ENCODE measurements around the gene NAIF1. TPM values are rescaled to one million over a fixed set of nuclear protein-coding genes. Genes with fewer than 3 reads are reported as not detected.

The NAIF1 gene
- total RNA-seq, 6 experiments from 2014 or later = 8.7 to 11.5 (median 9.8) TPM

DNA sequence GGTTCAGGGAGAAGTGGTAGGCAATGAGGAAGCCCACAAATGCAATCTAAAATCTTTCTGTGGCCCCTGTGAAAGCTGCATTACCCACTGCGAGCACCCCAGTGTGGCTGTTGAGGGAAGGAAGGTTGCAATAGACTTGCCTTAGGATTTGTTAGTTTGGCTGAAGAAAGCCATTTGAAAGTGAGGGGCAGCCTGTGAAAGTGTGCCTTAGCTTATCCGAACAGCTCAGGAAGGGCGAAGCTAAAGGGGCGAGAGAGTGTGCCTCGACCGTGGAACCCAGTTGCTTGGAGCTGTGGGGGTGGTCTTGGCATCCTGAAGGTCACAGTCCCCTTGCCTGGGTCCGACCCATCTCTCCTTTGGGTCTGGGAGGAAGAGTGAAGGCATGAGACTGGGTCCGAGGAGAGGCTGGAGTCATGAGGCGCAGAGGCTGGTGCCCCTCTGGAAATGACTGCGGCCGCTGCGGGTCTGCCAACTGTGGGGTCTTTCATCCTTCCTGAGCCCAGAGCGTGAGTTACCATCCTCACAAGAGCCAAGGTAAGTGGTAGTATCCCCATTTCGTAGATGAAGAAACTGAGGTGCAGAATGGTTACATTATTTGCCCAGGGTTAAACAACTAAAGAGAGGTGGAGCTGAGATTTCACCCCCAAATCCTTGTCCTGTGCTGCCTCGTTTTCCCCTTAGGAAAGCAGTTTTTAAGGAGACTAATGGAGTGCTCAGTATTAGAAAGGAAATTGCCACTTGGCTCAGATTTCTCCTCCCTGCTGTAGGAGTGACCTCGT, 25.3 kb upstream of the NAIF1 start:
- H3K36me3 Mint-ChIP-seq (ENCODE audit: low read depth) = no peaks in the 10 kb centered on the region; the same call in 1 of the 2 replicates
- TF ChIP-seq, protein P1, sequence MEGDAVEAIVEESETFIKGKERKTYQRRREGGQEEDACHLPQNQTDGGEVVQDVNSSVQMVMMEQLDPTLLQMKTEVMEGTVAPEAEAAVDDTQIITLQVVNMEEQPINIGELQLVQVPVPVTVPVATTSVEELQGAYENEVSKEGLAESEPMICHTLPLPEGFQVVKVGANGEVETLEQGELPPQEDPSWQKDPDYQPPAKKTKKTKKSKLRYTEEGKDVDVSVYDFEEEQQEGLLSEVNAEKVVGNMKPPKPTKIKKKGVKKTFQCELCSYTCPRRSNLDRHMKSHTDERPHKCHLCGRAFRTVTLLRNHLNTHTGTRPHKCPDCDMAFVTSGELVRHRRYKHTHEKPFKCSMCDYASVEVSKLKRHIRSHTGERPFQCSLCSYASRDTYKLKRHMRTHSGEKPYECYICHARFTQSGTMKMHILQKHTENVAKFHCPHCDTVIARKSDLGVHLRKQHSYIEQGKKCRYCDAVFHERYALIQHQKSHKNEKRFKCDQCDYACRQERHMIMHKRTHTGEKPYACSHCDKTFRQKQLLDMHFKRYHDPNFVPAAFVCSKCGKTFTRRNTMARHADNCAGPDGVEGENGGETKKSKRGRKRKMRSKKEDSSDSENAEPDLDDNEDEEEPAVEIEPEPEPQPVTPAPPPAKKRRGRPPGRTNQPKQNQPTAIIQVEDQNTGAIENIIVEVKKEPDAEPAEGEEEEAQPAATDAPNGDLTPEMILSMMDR (IDR thresholded peaks at IDR 0.05) = no peak

DNA sequence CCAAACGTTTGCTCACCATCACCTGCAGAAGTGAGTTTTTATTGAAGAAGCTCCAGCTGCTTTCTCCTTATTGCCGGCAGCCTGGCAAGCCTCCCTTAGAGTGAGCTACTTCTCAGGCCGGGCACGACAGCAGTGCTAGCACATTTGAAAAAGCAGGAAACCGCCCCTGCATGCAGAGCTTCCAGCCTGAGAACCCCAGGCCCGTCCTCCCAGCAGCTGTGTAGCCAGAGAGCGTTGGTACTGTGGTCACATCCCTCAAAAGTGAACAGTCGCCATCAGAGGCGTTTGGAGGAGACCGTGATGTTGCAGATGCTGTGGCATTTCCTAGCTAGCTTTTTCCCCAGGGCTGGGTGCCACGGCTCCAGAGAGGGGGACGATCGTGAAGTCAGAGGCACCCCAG, 24.5 kb upstream of the NAIF1 start:
- Mint-ChIP-seq H3K27me3 (ENCODE audit: insufficient read depth) (no peaks in the 10 kb centered on the region; the same call in 1 of the 2 replicates), H3K4me1 (ENCODE audit: low read depth) (peaks cover 59% of the 10 kb centered on the region), H3K4me3 (peak overlapping the region; percentile 89), H3K9me3 (no peaks in the 10 kb centered on the region), H3K27ac (peak overlapping the region; percentile 100), H3K36me3 (ENCODE audit: low read depth) (no peaks in the 10 kb centered on the region; the same call in 1 of the 2 replicates)
- TF ChIP-seq, protein P1 (IDR thresholded peaks at IDR 0.05) = no peak
- no peak for DNase-seq

More for the DNA sequence above, 25.3 kb upstream of the NAIF1 start:
- Mint-ChIP-seq H3K27me3 (ENCODE audit: insufficient read depth) (no peaks in the 10 kb centered on the region; the same call in 1 of the 2 replicates), H3K4me3 (peak overlapping the region; percentile 89), H3K4me1 (ENCODE audit: low read depth) (peaks cover 66% of the 10 kb centered on the region), H3K27ac (peak overlapping the region; percentile 100), H3K9me3 (no peaks in the 10 kb centered on the region)
- DNase-seq = no peak

DNA sequence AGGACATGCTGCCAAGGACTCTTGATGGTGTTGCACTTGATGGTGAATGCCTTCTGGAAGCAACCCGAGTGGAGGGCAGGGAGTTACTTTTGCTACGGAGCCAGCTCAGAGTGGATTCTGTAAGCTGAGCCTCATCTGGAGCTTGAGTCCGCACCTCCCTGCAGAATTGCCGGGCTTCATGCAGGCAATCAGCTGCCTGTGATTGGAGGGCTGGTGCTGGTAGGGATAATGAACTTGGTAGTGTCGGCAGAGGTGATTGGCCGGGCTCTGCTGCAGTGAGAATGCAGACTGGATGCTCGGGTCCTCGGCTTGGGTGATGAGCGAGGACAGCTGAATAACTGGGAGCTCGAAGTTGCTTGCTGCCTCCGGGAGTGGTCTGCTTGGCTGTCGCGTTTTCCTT, 24.0 kb upstream of the NAIF1 start:
- H3K4me1 Mint-ChIP-seq (ENCODE audit: low read depth) = peaks cover 57% of the 10 kb centered on the region
- peak overlapping the region; percentile 89 for H3K4me3 Mint-ChIP-seq
- no peaks in the 10 kb centered on the region; the same call in 1 of the 2 replicates for H3K36me3 Mint-ChIP-seq (ENCODE audit: low read depth)
- H3K9me3 Mint-ChIP-seq = no peaks in the 10 kb centered on the region
- H3K27me3 Mint-ChIP-seq (ENCODE audit: insufficient read depth) = no peaks in the 10 kb centered on the region; the same call in 1 of the 2 replicates
- TF ChIP-seq, protein P1 (IDR thresholded peaks at IDR 0.05) = no peak
- H3K27ac Mint-ChIP-seq = peak overlapping the region; percentile 100
- DNase-seq = peak; percentile 93

DNA sequence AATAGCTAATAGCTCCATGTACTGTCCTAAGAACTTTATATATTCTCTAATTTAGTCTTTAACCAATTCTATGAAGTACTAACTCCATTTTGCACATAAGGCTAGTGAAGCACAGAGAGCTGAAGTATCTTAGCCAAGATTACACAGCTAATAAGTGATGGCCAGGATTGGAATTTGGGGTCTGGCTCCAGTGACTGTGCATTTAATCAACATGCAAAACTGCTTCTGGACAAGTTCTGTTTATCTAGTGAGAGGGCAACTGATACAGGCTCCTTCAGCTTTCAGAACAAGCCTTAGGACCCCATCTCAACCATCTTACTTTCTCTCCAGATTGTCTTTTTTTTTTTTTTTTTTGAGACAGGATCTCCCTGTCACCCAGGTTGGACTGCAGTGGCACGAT, 22.2 kb upstream of the NAIF1 start:
- Mint-ChIP-seq H3K36me3 (ENCODE audit: low read depth) (no peaks in the 10 kb centered on the region; the same call in 1 of the 2 replicates), H3K4me3 (no peak overlapping the region), H3K4me1 (ENCODE audit: low read depth) (peaks cover 53% of the 10 kb centered on the region)

DNA sequence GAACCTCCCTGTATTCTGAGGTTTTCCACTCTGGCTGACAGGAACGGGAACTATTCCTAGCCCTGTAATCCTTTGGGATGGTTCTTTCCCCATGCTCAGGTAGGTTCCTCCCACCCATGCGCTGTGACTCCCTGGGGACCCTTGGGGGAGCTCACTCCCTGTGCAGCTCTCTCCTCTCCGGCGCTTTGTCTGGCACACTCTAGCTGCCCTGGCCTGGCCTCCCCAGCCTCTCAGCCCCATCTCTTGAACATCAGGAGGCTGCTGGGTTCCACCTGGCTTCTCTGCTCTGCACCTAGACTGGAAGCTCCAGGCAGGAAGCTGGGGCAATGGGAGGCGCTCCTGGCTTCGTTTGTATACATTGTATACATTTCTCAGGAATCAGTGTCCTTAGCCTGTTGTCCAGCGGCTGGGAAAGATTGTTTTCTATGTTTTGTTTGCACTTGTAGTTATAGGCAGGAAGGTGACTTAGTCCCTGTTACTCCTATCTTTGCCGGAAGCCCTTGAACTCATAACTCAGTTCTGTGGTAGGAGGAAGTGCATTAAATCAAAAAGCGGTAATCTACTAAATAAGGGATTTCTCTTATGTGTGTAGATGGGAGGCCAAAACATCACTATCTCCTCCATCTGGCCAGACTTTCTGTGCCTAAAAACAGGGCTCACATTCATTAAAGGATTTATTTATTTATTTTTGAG, 21.3 kb upstream of the NAIF1 start:
- peaks cover 51% of the 10 kb centered on the region for H3K4me1 Mint-ChIP-seq (ENCODE audit: low read depth)
- no peak overlapping the region for H3K27ac Mint-ChIP-seq
- H3K27me3 Mint-ChIP-seq (ENCODE audit: insufficient read depth) = no peaks in the 10 kb centered on the region; the same call in 1 of the 2 replicates
- DNase-seq = no peak
- no peaks in the 10 kb centered on the region for H3K9me3 Mint-ChIP-seq
- H3K36me3 Mint-ChIP-seq (ENCODE audit: low read depth) = no peaks in the 10 kb centered on the region; the same call in 1 of the 2 replicates
- TF ChIP-seq, protein P1 (IDR thresholded peaks at IDR 0.05) = no peak
- H3K4me3 Mint-ChIP-seq = no peak overlapping the region

More for the DNA sequence above, 22.2 kb upstream of the NAIF1 start:
- TF ChIP-seq, protein P1 (IDR thresholded peaks at IDR 0.05) = no peak
- Mint-ChIP-seq H3K27me3 (ENCODE audit: insufficient read depth) (no peaks in the 10 kb centered on the region; the same call in 1 of the 2 replicates), H3K27ac (peak overlapping the region; percentile 72), H3K9me3 (no peaks in the 10 kb centered on the region)
- DNase-seq = no peak

All from HFFc6 (cell line).